ENCODE data around the gene SFT2D3. TPM values are rescaled to one million over a fixed set of nuclear protein-coding genes. Genes with fewer than 3 reads are reported as not detected.
"Not testable (repeated sequence)": the region's sequence is repeated elsewhere in the genome, so short reads cannot be mapped to it uniquely, and the experiment has no call there.

The SFT2D3 gene
- total RNA-seq, 2 donors from 2014 or later = 5.9 to 6.0 TPM

GRCh38 chr2:127737892-127738291 is 36.6 kb downstream of the SFT2D3 start:
- Mint-ChIP-seq H3K4me3 (no peak overlapping the region), H3K36me3 (ENCODE audit: low read depth) (peaks cover 8% of the 10 kb centered on the region), H3K27me3 (no peaks in the 10 kb centered on the region), H3K27ac (no peak overlapping the region), H3K4me1 (peaks cover 18% of the 10 kb centered on the region)
- H3K9me3 ChIP-seq (ENCODE audit: control insufficient read depth, low read length, poor library complexity, severe bottlenecking) = no peaks in the 10 kb centered on the region
- no peak for ATAC-seq
- no peak for DNase-seq

DNA sequence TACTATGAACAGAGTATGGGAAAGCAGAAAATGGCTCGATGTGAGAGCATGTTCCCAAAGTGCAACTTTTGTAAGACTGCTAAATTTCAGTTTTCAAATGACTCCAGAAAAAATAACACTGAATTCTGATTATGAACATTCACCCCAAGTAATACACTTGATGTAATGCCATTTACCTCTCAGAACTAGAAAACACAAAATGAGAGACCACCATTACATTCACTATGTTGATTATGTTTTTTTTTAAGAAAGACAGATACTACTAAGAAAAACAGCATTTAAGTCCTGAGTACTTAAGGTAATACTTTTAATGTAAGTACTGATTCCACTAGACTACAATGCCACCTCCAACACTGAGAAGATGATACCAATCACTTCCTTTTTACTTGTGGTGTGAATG is 38.5 kb downstream of the SFT2D3 start:
- Mint-ChIP-seq H3K27me3 (no peaks in the 10 kb centered on the region), H3K4me3 (no peak overlapping the region)

DNA sequence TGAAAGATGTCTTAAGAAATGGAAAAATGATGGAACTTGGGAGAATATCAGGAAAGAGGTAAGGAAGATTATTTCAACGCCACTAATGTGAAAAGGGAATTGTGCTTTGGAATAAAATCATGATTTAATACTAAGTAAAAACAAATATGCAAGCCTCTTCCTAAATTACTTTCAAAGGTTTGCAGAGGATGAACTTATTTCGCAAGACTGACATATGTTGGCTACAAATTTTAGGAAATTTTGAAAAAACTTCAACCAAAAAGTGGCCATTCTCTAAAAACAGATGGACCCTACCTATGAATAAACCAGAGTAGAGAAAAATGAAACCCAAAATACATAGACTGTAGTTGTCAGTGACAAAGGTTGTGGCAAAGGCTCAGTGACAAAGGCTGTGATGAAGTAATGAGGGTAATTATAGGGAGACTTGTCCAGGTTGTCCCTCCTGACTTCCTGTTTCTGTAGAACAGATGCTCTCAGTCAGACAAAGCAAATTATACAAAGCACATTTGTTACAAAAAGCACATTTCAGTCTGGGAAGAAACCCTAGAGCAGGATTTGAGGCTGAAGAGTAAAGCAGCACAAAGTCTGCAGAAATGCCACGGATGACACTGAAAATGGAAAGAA is 39.5 kb downstream of the SFT2D3 start:
- Mint-ChIP-seq H3K27ac (peak overlapping the region; percentile 61), H3K4me1 (peaks cover 20% of the 10 kb centered on the region), H3K27me3 (no peaks in the 10 kb centered on the region), H3K4me3 (no peak overlapping the region), H3K36me3 (ENCODE audit: low read depth) (peaks cover 8% of the 10 kb centered on the region)
- no peak for ATAC-seq
- no peaks in the 10 kb centered on the region for H3K9me3 ChIP-seq (ENCODE audit: control insufficient read depth, low read length, poor library complexity, severe bottlenecking)
- DNase-seq = no peak

More for the DNA sequence above, 38.5 kb downstream of the SFT2D3 start:
- Mint-ChIP-seq H3K36me3 (ENCODE audit: low read depth) (peaks cover 8% of the 10 kb centered on the region), H3K4me1 (peaks cover 20% of the 10 kb centered on the region), H3K27ac (no peak overlapping the region)
- no peak for DNase-seq
- no peak for ATAC-seq
- no peaks in the 10 kb centered on the region for H3K9me3 ChIP-seq (ENCODE audit: control insufficient read depth, low read length, poor library complexity, severe bottlenecking)

- no peak for ATAC-seq
- no peak for DNase-seq
- no peaks in the 10 kb centered on the region for H3K9me3 ChIP-seq (ENCODE audit: control insufficient read depth, low read length, poor library complexity, severe bottlenecking)
- Mint-ChIP-seq H3K27me3 (no peaks in the 10 kb centered on the region), H3K36me3 (ENCODE audit: low read depth) (peaks cover 10% of the 10 kb centered on the region), H3K4me1 (peaks cover 20% of the 10 kb centered on the region), H3K27ac (no peak overlapping the region), H3K4me3 (no peak overlapping the region)
Observed at GRCh38 chr2:127743477-127744026, 42.3 kb downstream of the SFT2D3 start.

DNA sequence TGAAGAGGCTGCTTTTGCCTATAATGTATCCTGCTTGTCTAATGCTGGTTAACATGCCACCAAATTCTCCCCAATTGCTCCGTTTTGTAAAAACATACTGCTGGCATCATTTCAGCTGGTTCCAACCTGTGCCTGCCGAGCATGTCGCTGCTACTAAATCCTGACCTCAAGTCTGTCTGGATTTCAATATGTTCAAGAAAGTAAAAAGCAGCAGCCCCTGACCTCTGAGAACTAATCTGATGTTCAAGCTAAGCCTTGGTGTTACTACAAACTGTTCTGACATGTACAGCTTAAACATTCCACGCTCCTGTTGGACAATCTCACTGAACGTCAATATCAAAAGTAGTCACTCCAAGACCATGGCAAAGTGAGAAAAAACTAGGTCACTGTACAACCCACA is 46.3 kb downstream of the SFT2D3 start:
- H3K27ac Mint-ChIP-seq = no peak overlapping the region
- peaks cover 13% of the 10 kb centered on the region for H3K4me1 Mint-ChIP-seq
- no peak overlapping the region for H3K4me3 Mint-ChIP-seq
- H3K36me3 Mint-ChIP-seq (ENCODE audit: low read depth) = peaks cover 3% of the 10 kb centered on the region
- ATAC-seq = no peak
- H3K27me3 Mint-ChIP-seq = no peaks in the 10 kb centered on the region
- H3K9me3 ChIP-seq (ENCODE audit: control insufficient read depth, low read length, poor library complexity, severe bottlenecking) = no peaks in the 10 kb centered on the region
- DNase-seq = no peak

GRCh38 chr2:127749537-127749936 is 48.2 kb downstream of the SFT2D3 start:
- peaks cover 13% of the 10 kb centered on the region for H3K4me1 Mint-ChIP-seq
- H3K9me3 ChIP-seq (ENCODE audit: control insufficient read depth, low read length, poor library complexity, severe bottlenecking); H3K27me3 Mint-ChIP-seq; DNase-seq; H3K36me3 Mint-ChIP-seq (ENCODE audit: low read depth); H3K27ac Mint-ChIP-seq; H3K4me3 Mint-ChIP-seq: not testable (repeated sequence)
- ATAC-seq = peak; percentile 56

DNA sequence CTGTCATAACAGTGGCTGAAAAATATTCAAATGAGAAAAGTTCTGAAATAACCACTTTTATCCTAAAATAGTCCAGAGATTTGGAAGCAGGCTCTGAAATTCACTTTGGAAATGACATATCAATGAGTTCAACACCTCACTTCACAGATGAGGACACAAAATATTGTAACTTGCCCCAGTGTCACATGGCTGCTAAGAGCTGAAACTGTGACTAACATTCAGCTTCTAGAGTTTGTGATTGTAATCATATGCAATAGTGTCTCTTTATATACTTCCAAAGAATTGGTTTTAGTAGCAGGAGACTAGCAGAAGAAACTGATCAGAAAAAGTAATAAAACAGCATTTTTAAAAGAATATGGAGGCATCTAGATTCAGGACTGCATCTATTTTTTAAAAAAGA is 52.1 kb downstream of the SFT2D3 start:
- Mint-ChIP-seq H3K27ac (no peak overlapping the region), H3K4me1 (peaks cover 5% of the 10 kb centered on the region), H3K36me3 (ENCODE audit: low read depth) (no peaks in the 10 kb centered on the region), H3K27me3 (no peaks in the 10 kb centered on the region), H3K4me3 (no peak overlapping the region)
- H3K9me3 ChIP-seq (ENCODE audit: control insufficient read depth, low read length, poor library complexity, severe bottlenecking) = no peaks in the 10 kb centered on the region
- ATAC-seq (no peak), DNase-seq (no peak)

GRCh38 chr2:127754186-127754585 is 52.9 kb downstream of the SFT2D3 start:
- no peak overlapping the region for H3K4me3 Mint-ChIP-seq
- peaks cover 3% of the 10 kb centered on the region for H3K4me1 Mint-ChIP-seq
- H3K36me3 Mint-ChIP-seq (ENCODE audit: low read depth) = no peaks in the 10 kb centered on the region
- DNase-seq = no peak
- H3K27ac Mint-ChIP-seq = peak overlapping the region; percentile 85
- H3K27me3 Mint-ChIP-seq = no peaks in the 10 kb centered on the region
- H3K9me3 ChIP-seq (ENCODE audit: control insufficient read depth, low read length, poor library complexity, severe bottlenecking) = no peaks in the 10 kb centered on the region
- ATAC-seq = no peak

Other genes starting within 250 kb of the SFT2D3 start
- gene IWS1, start 175.0 kb upstream of the SFT2D3 start, total RNA-seq = 10 to 100 TPM; 26.4 TPM
- under 1 TPM; 0.23 to 0.75 TPM for gene MYO7B, start 165.8 kb upstream of the SFT2D3 start, total RNA-seq
- gene GPR17, start 55.3 kb upstream of the SFT2D3 start, total RNA-seq = not detected
- gene LIMS2, start 26.0 kb upstream of the SFT2D3 start, total RNA-seq = 1 to 10 TPM; 2.9 to 7.7 TPM
- 10 to 100 TPM; 55.2 to 61.8 TPM for gene WDR33, start 109.7 kb downstream of the SFT2D3 start, total RNA-seq
- gene POLR2D, start 156.7 kb downstream of the SFT2D3 start, total RNA-seq = 10 to 100 TPM; 19.6 to 29.7 TPM
- 10 to 100 TPM; 15.6 to 17.0 TPM for gene AMMECR1L, start 184.5 kb downstream of the SFT2D3 start, total RNA-seq